B cell (primary cell): ENCODE results near the gene OTUB2. TPM values are rescaled to one million over a fixed set of nuclear protein-coding genes. Genes with fewer than 3 reads are reported as not detected.

Experiments
- ATAC-seq: fragments of 200-7000 bp; cut with Tn5 transposase; one replicate; pipeline ENCODE4 v1.10.0; 2021; ENCODE audit warnings: low read depth, mild to moderate bottlenecking, moderate number of reproducible peaks, moderate library complexity
- CTCF ChIA-PET: fragments of 350-600 bp; sonication (Branson Sonifier 250); formaldehyde crosslinking; loops from one replicate; lab custom pipeline; 2021; ENCODE audit warnings: antibody characterized with exemption, inconsistent platforms; lab: Charles Lee
- POLR2A ChIA-PET: fragments of 350-600 bp; sonication (Branson Sonifier 250); formaldehyde crosslinking; loops from one replicate; lab custom pipeline; 2021; ENCODE audit warnings: antibody characterized with exemption; lab: Charles Lee
- DNase-seq: peaks from one replicate; pipeline ENCODE4 v3.0.0; 2013
- H2AFZ ChIP-seq: 2 replicates; pipeline ENCODE4 v1.6.1; 2012; ENCODE audit warnings: mild to moderate bottlenecking, low read depth, low read length; ENCODE audit not compliant: insufficient read depth, poor library complexity, severe bottlenecking
- H3K27ac ChIP-seq, 2 donors: 1 replicate in 1 of 2; 2 replicates in 1 of 2; pipeline ENCODE4 v1.5.1; 2012 to 2013; ENCODE audit warnings: low read length in 2 of 2, mild to moderate bottlenecking in 2 of 2, moderate library complexity in 1 of 2
- H3K27me3 ChIP-seq, 4 experiments: fragments of 200-600 bp in 1 of 4; sonication (generic) in 1 of 4; replicated peaks in 1 of 4; 1 replicate in 2 of 4; 2 replicates in 2 of 4; pipeline versions ENCODE4 v1.6.1 to v1.7.0; 2013 to 2016; ENCODE audit warnings: low read length in 3 of 4, mild to moderate bottlenecking in 2 of 4, mixed read lengths in 1 of 4, moderate library complexity in 1 of 4; ENCODE audit not compliant: insufficient read depth in 4 of 4, control insufficient read depth in 3 of 4; ENCODE audit errors: control extremely low read depth in 1 of 4
- H3K36me3 ChIP-seq, 2 experiments: replicated peaks in 1 of 2; 1 replicate in 1 of 2; 2 replicates in 1 of 2; pipeline versions ENCODE4 v1.6.1 to v1.7.1; 2013; ENCODE audit warnings: low read length in 1 of 2; ENCODE audit not compliant: insufficient read depth in 2 of 2, control insufficient read depth in 1 of 2; ENCODE audit errors: control extremely low read depth in 1 of 2, extremely low read depth in 1 of 2
- H3K4me1 ChIP-seq, 2 donors: fragments of 200-600 bp in 1 of 2; sonication (generic) in 1 of 2; 1 replicate in 1 of 2; 2 replicates in 1 of 2; pipeline versions ENCODE4 v1.5.1 to v1.6.1; 2013 to 2017; ENCODE audit warnings: low read length in 2 of 2; ENCODE audit not compliant: control insufficient read depth in 2 of 2, insufficient read depth in 2 of 2
- H3K4me2 ChIP-seq: replicated peaks from 2 replicates; pipeline ENCODE3; 2012; ENCODE audit warnings: mild to moderate bottlenecking, low read depth, low read length; ENCODE audit not compliant: poor library complexity, severe bottlenecking
- H3K4me3 ChIP-seq, 5 experiments: fragments of 200-600 bp in 1 of 5; sonication (generic) in 1 of 5; 1 replicate in 3 of 5; 2 replicates in 2 of 5; pipeline versions ENCODE4 v1.5.1 to v1.7.0; 2011 to 2016; ENCODE audit warnings: low read length in 4 of 5, mild to moderate bottlenecking in 4 of 5, low read depth in 2 of 5, control low read depth in 1 of 5, moderate library complexity in 1 of 5; ENCODE audit not compliant: insufficient read depth in 1 of 5; ENCODE audit errors: control extremely low read depth in 1 of 5, extremely low read depth in 1 of 5
- H3K79me2 ChIP-seq: fragments of 200-600 bp; sonication (generic); one replicate; pipeline ENCODE4 v1.6.0; 2016; ENCODE audit warnings: low read length; ENCODE audit not compliant: control insufficient read depth, insufficient read depth
- H3K9ac ChIP-seq: fragments of 200-600 bp; sonication (generic); 2 replicates; pipeline ENCODE4 v1.6.1; 2017; ENCODE audit warnings: mild to moderate bottlenecking, low read length, moderate library complexity
- H3K9me3 ChIP-seq, 3 donors: one replicate each; pipeline versions ENCODE4 v1.6.1 to v1.7.1; 2013; ENCODE audit warnings: low read length in 2 of 3; ENCODE audit not compliant: control insufficient read depth in 2 of 3, insufficient read depth in 1 of 3; ENCODE audit errors: control extremely low read depth in 1 of 3
- H4K20me1 ChIP-seq: 2 replicates; pipeline ENCODE4 v1.6.0; 2012; ENCODE audit warnings: mild to moderate bottlenecking, low read length; ENCODE audit not compliant: insufficient read depth, control insufficient read depth, poor library complexity, severe bottlenecking
- H3K27ac Mint-ChIP-seq: one replicate; pipeline ENCODE4 v1.8.0; 2021; ENCODE audit warnings: mixed read lengths
- H3K27me3 Mint-ChIP-seq: one replicate; pipeline ENCODE4 v1.8.0; 2021; ENCODE audit warnings: mixed read lengths
- H3K4me1 Mint-ChIP-seq: one replicate; pipeline ENCODE4 v1.8.0; 2021; ENCODE audit warnings: mixed read lengths
- H3K4me3 Mint-ChIP-seq: one replicate; pipeline ENCODE4 v1.8.0; 2021; ENCODE audit warnings: mixed read lengths
- H3K9me3 Mint-ChIP-seq: one replicate; pipeline ENCODE4 v1.8.0; 2022; ENCODE audit warnings: mixed read lengths; ENCODE audit not compliant: insufficient read depth
- CTCF ChIP-seq: fragments of 200-600 bp; IDR thresholded peaks from one replicate; pipeline ENCODE4 v1.8.0; 2022; ENCODE audit warnings: antibody characterized with exemption, mild to moderate bottlenecking
- EZH2 ChIP-seq: IDR thresholded peaks from 2 replicates; pipeline ENCODE4 v1.6.1; 2012; ENCODE audit warnings: borderline replicate concordance, low read depth, mild to moderate bottlenecking, moderate library complexity, low read length; ENCODE audit not compliant: insufficient read depth, poor library complexity, severe bottlenecking
- WGBS: methylation state at CpG from one replicate; pipeline ENCODE4 v1.1.5; 2013; ENCODE audit warnings: missing lambda C conversion rate; ENCODE audit not compliant: insufficient coverage; 5-methylcytosine and 5-hydroxymethylcytosine counted together
- intact Hi-C: fragments of 100-400 bp; cut with micrococcal nuclease; formaldehyde crosslinking; loops from one replicate; pipeline ENCODE4 v1.10.0; 2022
- polyA plus RNA-seq: library from polyadenylated mRNA; depleted of rRNA; stranded (reverse); fragments of >200 nt; gene quantifications from 2 replicates; pipeline ENCODE4 v1.2.3, GENCODE V29; 2012
- total RNA-seq, 2 donors: library from RNA; stranded (reverse); fragments of 120-200 nt in 1 of 2; gene quantifications; 1 replicate in 1 of 2; 2 replicates in 1 of 2; pipeline versions ENCODE4 v1.2.3 to v1.2.4, GENCODE V29; 2013 to 2022

The OTUB2 gene
- total and polyA plus RNA-seq, 2 donors (not counting 1 experiment from before 2014, with no cell fraction given) = 0.04 to 0.17 TPM

GRCh38 chr14:93981316-93982229 is 44.6 kb upstream of the OTUB2 start:
- H2AFZ ChIP-seq = no peak overlapping the region
- H3K9ac ChIP-seq = no peak overlapping the region
- intact Hi-C loops = no loop called here
- WGBS = 96% methylated on average over 5 of the region's 9 CpGs
- no peak overlapping the region for H3K4me2 ChIP-seq
- DNase-seq (no peak), ATAC-seq (no peak)
- Mint-ChIP-seq H3K27me3 (peaks cover 40% of the 10 kb centered on the region), H3K9me3 (no peaks in the 10 kb centered on the region), H3K4me1 (peaks cover 20% of the 10 kb centered on the region), H3K27ac (no peak overlapping the region), H3K4me3 (no peak overlapping the region)
- H3K4me1 ChIP-seq = peaks cover 11 to 24% of the 10 kb centered on the region in 2 donors
- TF ChIP-seq EZH2 (no peak), CTCF (no peak)
- no peak overlapping the region for H3K4me3 ChIP-seq
- POLR2A ChIA-PET = no interaction called here
- peaks cover 1 to 44% (median 18%) of the 10 kb centered on the region in 3 donors for H3K9me3 ChIP-seq
- no peak overlapping the region for H3K27ac ChIP-seq
- CTCF ChIA-PET = interaction anchor here (1.4 to 37.7 kb wide), 3 partner anchors 10 to 39 kb away, joined by 4 to 1036 read pairs (median 4); no protein-coding TSS in a partner anchor
- H3K36me3 ChIP-seq = no peaks in the 10 kb centered on the region
- peaks cover 0 to 63% (median 35%) of the 10 kb centered on the region in 4 experiments for H3K27me3 ChIP-seq
- no peaks in the 10 kb centered on the region for H4K20me1 ChIP-seq
- H3K79me2 ChIP-seq = no peaks in the 10 kb centered on the region
